IMR-90 (cell line): ENCODE data around the gene ASH1L. TPM values are rescaled to one million over a fixed set of nuclear protein-coding genes. Genes with fewer than 3 reads are reported as not detected.
"Not testable (repeated sequence)": the region's sequence is repeated elsewhere in the genome, so short reads cannot be mapped to it uniquely, and the experiment has no call there.

Experiments used
- ATAC-seq: fragments of 200-7000 bp; cut with Tn5 transposase; 2 replicates; pipeline ENCODE4 v1.9.1; 2020; ENCODE audit warnings: low read depth, mild to moderate bottlenecking, moderate library complexity
- BruUV-seq: library from RNA; stranded (reverse); fragments of 400-500 nt; replicated peaks from 2 replicates; lab custom pipeline; 2021; lab: Mats Ljungman, UMichigan
- CTCF ChIA-PET: fragments of 300-600 bp; formaldehyde crosslinking; extraction: SDS; loops from one replicate; lab custom pipeline; 2021; ENCODE audit warnings: antibody characterized with exemption; lab: Yijun Ruan, JAX
- POLR2A ChIA-PET: fragments of 300-600 bp; sonication (Branson Sonifier 250); formaldehyde crosslinking; loops from one replicate; lab custom pipeline; 2022; ENCODE audit warnings: antibody characterized with exemption; ENCODE audit not compliant: unreplicated experiment; lab: Charles Lee
- DNase-seq: peaks from one replicate; pipeline ENCODE4 v3.0.0; 2013
- H2AFZ ChIP-seq: replicated peaks from 2 replicates; pipeline ENCODE3; 2013; ENCODE audit warnings: low read length, mild to moderate bottlenecking; ENCODE audit not compliant: poor library complexity
- H2AK5ac ChIP-seq: 2 replicates; pipeline ENCODE4 v1.6.1; 2013; ENCODE audit warnings: low read depth, low read length, inconsistent platforms
- H2AK9ac ChIP-seq: replicated peaks from 2 replicates; pipeline ENCODE3; 2013; ENCODE audit warnings: mild to moderate bottlenecking, low read depth, low read length, moderate library complexity; ENCODE audit not compliant: poor library complexity
- H2BK120ac ChIP-seq: 2 replicates; pipeline ENCODE4 v1.6.1; 2013; ENCODE audit warnings: low read depth, low read length, inconsistent platforms
- H2BK15ac ChIP-seq: 3 replicates; pipeline ENCODE4 v1.6.1; 2013; ENCODE audit warnings: low read depth, low read length, inconsistent platforms
- H2BK20ac ChIP-seq: 2 replicates; pipeline ENCODE4 v1.6.1; 2013; ENCODE audit warnings: low read depth, mild to moderate bottlenecking, inconsistent platforms, low read length, moderate library complexity
- H2BK5ac ChIP-seq: 2 replicates; pipeline ENCODE4 v1.6.1; 2013; ENCODE audit warnings: mild to moderate bottlenecking, low read depth, low read length, inconsistent platforms; ENCODE audit not compliant: poor library complexity, severe bottlenecking
- H3K14ac ChIP-seq: replicated peaks from 2 replicates; pipeline ENCODE4 v1.6.1; 2013; ENCODE audit warnings: low read depth, low read length, inconsistent platforms
- H3K18ac ChIP-seq: 2 replicates; pipeline ENCODE4 v1.6.1; 2013; ENCODE audit warnings: low read depth, low read length, control low read depth
- H3K23ac ChIP-seq: 2 replicates; pipeline ENCODE4 v1.6.1; 2013; ENCODE audit warnings: low read depth, low read length, inconsistent platforms
- H3K27ac ChIP-seq: 2 replicates; pipeline ENCODE4 v1.5.1; 2013; ENCODE audit warnings: mild to moderate bottlenecking, control low read depth, low read length; ENCODE audit not compliant: insufficient read depth
- H3K27me3 ChIP-seq: 2 replicates; pipeline ENCODE4 v1.6.1; 2013; ENCODE audit warnings: low read length; ENCODE audit not compliant: control insufficient read depth, insufficient read depth
- H3K36me3 ChIP-seq: 2 replicates; pipeline ENCODE4 v1.6.1; 2013; ENCODE audit warnings: low read length, mixed read lengths; ENCODE audit not compliant: control insufficient read depth, insufficient read depth
- H3K4ac ChIP-seq: 2 replicates; pipeline ENCODE4 v1.6.1; 2013; ENCODE audit warnings: low read depth, low read length, inconsistent platforms
- H3K4me1 ChIP-seq: 2 replicates; pipeline ENCODE4 v1.6.1; 2013; ENCODE audit warnings: low read length, mixed read lengths; ENCODE audit not compliant: control insufficient read depth, insufficient read depth
- H3K4me2 ChIP-seq: 2 replicates; pipeline ENCODE4 v1.6.1; 2013; ENCODE audit warnings: low read depth, mild to moderate bottlenecking, control low read depth, low read length, moderate library complexity
- H3K4me3 ChIP-seq: 2 replicates; pipeline ENCODE4 v1.5.1; 2013; ENCODE audit warnings: low read depth, mild to moderate bottlenecking, control low read depth, low read length, moderate library complexity; ENCODE audit not compliant: insufficient read depth
- H3K56ac ChIP-seq: 2 replicates; pipeline ENCODE4 v1.6.1; 2013; ENCODE audit warnings: low read length, inconsistent platforms; ENCODE audit not compliant: insufficient read depth; ENCODE audit errors: extremely low read depth
- H3K79me1 ChIP-seq, 2 experiments: 2 replicates each; pipeline ENCODE4 v1.6.1; 2013; ENCODE audit warnings: low read length in 2 of 2, inconsistent platforms in 1 of 2, low read depth in 1 of 2
- H3K9ac ChIP-seq: 2 replicates; pipeline ENCODE4 v1.6.1; 2013; ENCODE audit warnings: low read depth, low read length, control low read depth
- H3K9me1 ChIP-seq: 2 replicates; pipeline ENCODE4 v1.6.1; 2013; ENCODE audit warnings: low read length, inconsistent platforms; ENCODE audit not compliant: insufficient read depth
- H3K9me3 ChIP-seq: 2 replicates; pipeline ENCODE4 v1.6.1; 2013; ENCODE audit warnings: low read length; ENCODE audit not compliant: control insufficient read depth, insufficient read depth
- H4K20me1 ChIP-seq: 2 replicates; pipeline ENCODE4 v1.6.1; 2013; ENCODE audit warnings: low read length, inconsistent platforms; ENCODE audit not compliant: insufficient read depth
- H4K5ac ChIP-seq: 2 replicates; pipeline ENCODE4 v1.6.1; 2013; ENCODE audit warnings: mild to moderate bottlenecking, low read depth, low read length, control low read depth
- H4K8ac ChIP-seq, 2 experiments: 2 replicates each; pipeline ENCODE4 v1.6.1; 2013; ENCODE audit warnings: low read depth in 2 of 2, low read length in 2 of 2, control low read depth in 1 of 2, inconsistent platforms in 1 of 2
- H4K91ac ChIP-seq: 2 replicates; pipeline ENCODE4 v1.6.1; 2013; ENCODE audit warnings: low read depth, low read length, inconsistent platforms; ENCODE audit not compliant: insufficient read depth
- CHD1 ChIP-seq: IDR thresholded peaks from 2 replicates; pipeline ENCODE4 v1.6.1; 2012; ENCODE audit warnings: low read depth, low read length, improper control_type of control experiment
- MXI1 ChIP-seq: IDR thresholded peaks from 2 replicates; pipeline ENCODE4 v1.6.1; 2012; ENCODE audit warnings: low read depth, mild to moderate bottlenecking, low read length, moderate library complexity, borderline replicate concordance
- WGBS, 2 experiments: methylation state at CpG; one replicate each; pipeline versions ENCODE4 v1.1.5 to v1.1.7; 2013; ENCODE audit warnings: missing lambda C conversion rate in 2 of 2; ENCODE audit not compliant: insufficient read length in 1 of 2; ENCODE audit errors: extremely low coverage in 2 of 2; 5-methylcytosine and 5-hydroxymethylcytosine counted together
- dilution Hi-C: fragments of 300-500 bp; cut with HindIII; formaldehyde crosslinking; loops from one replicate; pipeline ENCODE4 v1.14.3; 2018; ENCODE audit warnings: low sequenced_read_pairs; ENCODE audit not compliant: unreplicated experiment
- in situ Hi-C: fragments of 300-500 bp; cut with MboI; formaldehyde crosslinking; loops from 3 replicates; pipeline ENCODE4 v1.14.3; 2019; ENCODE audit warnings: low sequenced_read_pairs, inconsistent platforms, mixed read lengths
- intact Hi-C: fragments of 100-400 bp; cut with micrococcal nuclease; formaldehyde crosslinking; loops from 2 replicates; pipeline ENCODE4 v1.10.0; 2022
- polyA plus RNA-seq, 3 experiments: library from polyadenylated mRNA; depleted of rRNA; stranded (reverse); fragments of >200 nt; gene quantifications; 2 replicates each; pipeline ENCODE4 v1.2.3, GENCODE V29; 2012; ENCODE audit warnings: low replicate concordance in 1 of 3
- total RNA-seq: library from RNA; depleted of rRNA; stranded (reverse); fragments of >200 nt; gene quantifications from 2 replicates; pipeline ENCODE4 v1.2.3, GENCODE V29; 2012

The ASH1L gene
- total and polyA plus RNA-seq, 2 of the 4 experiments (the other 2 are of a cell fraction) = 13.7 to 18.5 TPM

DNA sequence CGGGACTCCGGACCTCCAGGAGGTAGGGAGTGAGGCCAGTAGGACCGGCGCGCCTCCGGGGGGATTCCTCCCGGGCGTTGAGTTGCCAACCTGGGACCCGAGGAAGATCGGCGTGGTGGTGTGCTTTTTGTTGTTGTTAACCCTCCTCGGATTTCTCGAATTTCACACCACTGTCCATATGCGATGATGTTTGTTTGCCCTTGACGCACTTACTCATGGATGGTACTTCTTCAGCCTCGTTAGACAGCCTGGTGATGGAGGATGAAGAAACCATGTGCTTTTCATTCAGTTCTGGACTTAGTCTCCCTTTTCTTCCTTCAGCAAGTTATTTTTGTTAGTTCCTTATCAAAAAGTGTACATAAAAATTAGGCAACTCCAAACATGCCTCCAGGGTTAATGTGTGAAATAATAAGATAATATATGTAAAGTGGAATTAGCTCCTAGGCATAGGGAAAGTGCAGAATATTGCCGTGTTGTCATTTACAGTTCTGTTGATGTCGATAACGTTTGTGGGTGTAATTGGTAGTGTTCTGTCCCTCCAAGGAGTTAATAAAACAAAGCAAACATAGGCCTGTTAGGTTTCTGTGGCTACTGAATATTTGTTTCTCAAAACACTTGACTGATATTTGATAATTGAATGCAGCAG, 897 bp upstream of the ASH1L start:
- POLR2A ChIA-PET = interaction anchor here (0.5 kb wide), 1 partner anchor 18 kb away, joined by 4 read pairs; no protein-coding TSS in a partner anchor
- WGBS, 2 experiments = 0% methylated on average over 1 of the region's 19 CpGs; no CpG with 5 or more reads in 1 of the 2 experiments
- H3K27ac ChIP-seq = peak overlapping the region; percentile 100
- H3K18ac ChIP-seq, H3K36me3 ChIP-seq, dilution Hi-C loops, H3K4me1 ChIP-seq, CTCF ChIA-PET, DNase-seq, H2BK15ac ChIP-seq, H3K9me3 ChIP-seq, H2BK20ac ChIP-seq, in situ Hi-C loops, H3K9me1 ChIP-seq, H3K27me3 ChIP-seq, H2BK120ac ChIP-seq: not testable (repeated sequence)
- peaks cover 22% of the 10 kb centered on the region for H4K20me1 ChIP-seq
- peak overlapping the region; percentile 99 for H3K9ac ChIP-seq
- H3K4ac ChIP-seq = peak overlapping the region; percentile 68
- peak overlapping the region; percentile 80 for H2AK9ac ChIP-seq
- H4K8ac ChIP-seq = peak overlapping the region; percentile 80 to 87; a peak in 3 of 4 replicates
- H3K4me3 ChIP-seq = peak overlapping the region; percentile 93
- H3K56ac ChIP-seq = peak overlapping the region; percentile 98
- H3K79me1 ChIP-seq = peaks cover 16 to 48% of the 10 kb centered on the region in 2 experiments
- H2AFZ ChIP-seq = peak overlapping the region; percentile 100
- TF ChIP-seq MXI1 (peak; percentile 74), CHD1 (peak; percentile 12; the same call in 1 of the 2 replicates)
- peak overlapping the region; percentile 100 for H2BK5ac ChIP-seq
- H3K14ac ChIP-seq = peak overlapping the region; percentile 84
- intact Hi-C loops = loop anchor here (5.0 to 10.0 kb wide), 3 partner anchors 56 to 169 kb away; no protein-coding TSS in a partner anchor
- 0 out of 2 replicates have a peak overlapping the region, but pooled peaks have one; percentile 33 for H4K91ac ChIP-seq
- H3K4me2 ChIP-seq = peak overlapping the region; percentile 100
- H2AK5ac ChIP-seq = peak overlapping the region; percentile 64; the same call in 1 of the 2 replicates
- H3K23ac ChIP-seq = peak overlapping the region; percentile 90
- ATAC-seq = peak; percentile 1
- BruUV-seq = TSS peak; percentile 43
- H4K5ac ChIP-seq = peak overlapping the region; percentile 67; the same call in 1 of the 2 replicates

DNA sequence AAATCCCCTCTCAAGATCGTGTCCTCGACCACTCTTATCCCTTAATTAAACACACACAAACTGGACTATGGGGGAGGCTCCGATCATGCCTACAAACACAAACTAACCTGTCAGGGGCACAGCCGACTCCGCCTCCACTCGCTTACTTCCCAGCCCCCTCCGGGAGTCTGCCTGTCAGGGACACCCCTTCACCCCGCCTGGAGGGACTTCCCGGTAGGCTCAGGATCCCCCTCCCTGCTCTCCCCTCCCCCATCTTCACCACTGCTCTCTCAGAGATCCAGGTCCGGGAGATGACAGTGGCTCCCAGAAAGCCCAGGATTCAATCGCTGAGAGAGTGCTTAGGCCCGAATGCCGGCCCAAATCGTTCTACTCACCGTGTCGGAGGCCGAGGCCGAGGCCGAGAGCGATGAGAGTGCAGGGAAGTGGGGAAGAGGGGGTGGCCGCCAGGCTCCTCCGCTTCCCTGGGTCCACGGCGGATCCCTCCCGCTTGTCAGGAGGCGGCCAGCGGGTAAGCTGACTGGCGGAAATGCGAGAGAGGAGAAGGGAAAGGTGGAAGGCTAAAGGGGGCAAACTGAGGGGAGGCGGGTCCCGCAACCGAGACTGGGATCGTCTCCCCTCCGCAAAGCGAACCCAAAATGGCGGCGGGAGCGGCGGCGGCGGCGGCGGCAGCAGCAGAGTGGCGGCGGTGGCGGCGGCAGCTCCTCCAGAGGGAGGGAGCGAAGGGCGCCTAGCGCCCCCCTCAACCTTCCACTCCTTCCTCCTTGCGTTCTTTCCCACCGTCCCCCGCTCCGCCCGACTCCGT, 623 bp downstream of the ASH1L start:
- Histone ChIP-seq H4K5ac (peak overlapping the region; percentile 92), H3K23ac (peak overlapping the region; percentile 98), H4K8ac (peak overlapping the region; percentile 85 to 91), H3K9ac (peak overlapping the region; percentile 100), H2AK9ac (peak overlapping the region; percentile 98), H4K20me1 (peaks cover 37% of the 10 kb centered on the region), H4K91ac (peak overlapping the region; percentile 89), H3K18ac (peak overlapping the region; percentile 86), H2AK5ac (peak overlapping the region; percentile 93), H3K4me2 (peak overlapping the region; percentile 47), H2BK120ac (peak overlapping the region; percentile 77), H2AFZ (peak overlapping the region; percentile 93), H3K4me3 (peak overlapping the region; percentile 93), H3K14ac (peak overlapping the region; percentile 98), H3K4ac (peak overlapping the region; percentile 95), H3K27ac (peak overlapping the region; percentile 100), H2BK5ac (peak overlapping the region; percentile 98), H3K79me1 (peaks cover 13 to 50% of the 10 kb centered on the region in 2 experiments)
- peak; percentile 7 for ATAC-seq
- H3K9me3 ChIP-seq, BruUV-seq, H3K27me3 ChIP-seq, H3K56ac ChIP-seq, dilution Hi-C loops, H3K4me1 ChIP-seq, H2BK20ac ChIP-seq, in situ Hi-C loops, CTCF ChIA-PET, H3K36me3 ChIP-seq, H2BK15ac ChIP-seq, H3K9me1 ChIP-seq, POLR2A ChIA-PET, DNase-seq: not testable (repeated sequence)
- WGBS, 2 experiments = 1% methylated on average over 22 of the region's 56 CpGs; no CpG with 5 or more reads in 1 of the 2 experiments
- intact Hi-C loops = loop anchor here (5.0 to 10.0 kb wide), 3 partner anchors 55 to 167 kb away; no protein-coding TSS in a partner anchor
